IMR-90 (cell line): ENCODE measurements around the gene SNTA1. TPM values are rescaled to one million over a fixed set of nuclear protein-coding genes. Genes with fewer than 3 reads are reported as not detected.

Source experiments
- ATAC-seq: fragments of 200-7000 bp; cut with Tn5 transposase; 2 replicates; pipeline ENCODE4 v1.9.1; 2020; ENCODE audit warnings: low read depth, mild to moderate bottlenecking, moderate library complexity
- BruUV-seq: library from RNA; stranded (reverse); fragments of 400-500 nt; replicated peaks from 2 replicates; lab custom pipeline; 2021; lab: Mats Ljungman, UMichigan
- CTCF ChIA-PET: fragments of 300-600 bp; formaldehyde crosslinking; extraction: SDS; loops from one replicate; lab custom pipeline; 2021; ENCODE audit warnings: antibody characterized with exemption; lab: Yijun Ruan, JAX
- POLR2A ChIA-PET: fragments of 300-600 bp; sonication (Branson Sonifier 250); formaldehyde crosslinking; loops from one replicate; lab custom pipeline; 2022; ENCODE audit warnings: antibody characterized with exemption; ENCODE audit not compliant: unreplicated experiment; lab: Charles Lee
- DNase-seq: peaks from one replicate; pipeline ENCODE4 v3.0.0; 2013
- H2AFZ ChIP-seq: replicated peaks from 2 replicates; pipeline ENCODE3; 2013; ENCODE audit warnings: low read length, mild to moderate bottlenecking; ENCODE audit not compliant: poor library complexity
- H2AK5ac ChIP-seq: 2 replicates; pipeline ENCODE4 v1.6.1; 2013; ENCODE audit warnings: low read depth, low read length, inconsistent platforms
- H2AK9ac ChIP-seq: replicated peaks from 2 replicates; pipeline ENCODE3; 2013; ENCODE audit warnings: mild to moderate bottlenecking, low read depth, low read length, moderate library complexity; ENCODE audit not compliant: poor library complexity
- H2BK120ac ChIP-seq: 2 replicates; pipeline ENCODE4 v1.6.1; 2013; ENCODE audit warnings: low read depth, low read length, inconsistent platforms
- H2BK15ac ChIP-seq: 3 replicates; pipeline ENCODE4 v1.6.1; 2013; ENCODE audit warnings: low read depth, low read length, inconsistent platforms
- H2BK20ac ChIP-seq: 2 replicates; pipeline ENCODE4 v1.6.1; 2013; ENCODE audit warnings: low read depth, mild to moderate bottlenecking, inconsistent platforms, low read length, moderate library complexity
- H2BK5ac ChIP-seq: 2 replicates; pipeline ENCODE4 v1.6.1; 2013; ENCODE audit warnings: mild to moderate bottlenecking, low read depth, low read length, inconsistent platforms; ENCODE audit not compliant: poor library complexity, severe bottlenecking
- H3K14ac ChIP-seq: replicated peaks from 2 replicates; pipeline ENCODE4 v1.6.1; 2013; ENCODE audit warnings: low read depth, low read length, inconsistent platforms
- H3K18ac ChIP-seq: 2 replicates; pipeline ENCODE4 v1.6.1; 2013; ENCODE audit warnings: low read depth, low read length, control low read depth
- H3K23ac ChIP-seq: 2 replicates; pipeline ENCODE4 v1.6.1; 2013; ENCODE audit warnings: low read depth, low read length, inconsistent platforms
- H3K27ac ChIP-seq: 2 replicates; pipeline ENCODE4 v1.5.1; 2013; ENCODE audit warnings: mild to moderate bottlenecking, control low read depth, low read length; ENCODE audit not compliant: insufficient read depth
- H3K27me3 ChIP-seq: 2 replicates; pipeline ENCODE4 v1.6.1; 2013; ENCODE audit warnings: low read length; ENCODE audit not compliant: control insufficient read depth, insufficient read depth
- H3K36me3 ChIP-seq: 2 replicates; pipeline ENCODE4 v1.6.1; 2013; ENCODE audit warnings: low read length, mixed read lengths; ENCODE audit not compliant: control insufficient read depth, insufficient read depth
- H3K4ac ChIP-seq: 2 replicates; pipeline ENCODE4 v1.6.1; 2013; ENCODE audit warnings: low read depth, low read length, inconsistent platforms
- H3K4me1 ChIP-seq: 2 replicates; pipeline ENCODE4 v1.6.1; 2013; ENCODE audit warnings: low read length, mixed read lengths; ENCODE audit not compliant: control insufficient read depth, insufficient read depth
- H3K4me2 ChIP-seq: 2 replicates; pipeline ENCODE4 v1.6.1; 2013; ENCODE audit warnings: low read depth, mild to moderate bottlenecking, control low read depth, low read length, moderate library complexity
- H3K4me3 ChIP-seq: 2 replicates; pipeline ENCODE4 v1.5.1; 2013; ENCODE audit warnings: low read depth, mild to moderate bottlenecking, control low read depth, low read length, moderate library complexity; ENCODE audit not compliant: insufficient read depth
- H3K56ac ChIP-seq: 2 replicates; pipeline ENCODE4 v1.6.1; 2013; ENCODE audit warnings: low read length, inconsistent platforms; ENCODE audit not compliant: insufficient read depth; ENCODE audit errors: extremely low read depth
- H3K79me1 ChIP-seq, 2 experiments: 2 replicates each; pipeline ENCODE4 v1.6.1; 2013; ENCODE audit warnings: low read length in 2 of 2, inconsistent platforms in 1 of 2, low read depth in 1 of 2
- H3K9ac ChIP-seq: 2 replicates; pipeline ENCODE4 v1.6.1; 2013; ENCODE audit warnings: low read depth, low read length, control low read depth
- H3K9me1 ChIP-seq: 2 replicates; pipeline ENCODE4 v1.6.1; 2013; ENCODE audit warnings: low read length, inconsistent platforms; ENCODE audit not compliant: insufficient read depth
- H3K9me3 ChIP-seq: 2 replicates; pipeline ENCODE4 v1.6.1; 2013; ENCODE audit warnings: low read length; ENCODE audit not compliant: control insufficient read depth, insufficient read depth
- H4K20me1 ChIP-seq: 2 replicates; pipeline ENCODE4 v1.6.1; 2013; ENCODE audit warnings: low read length, inconsistent platforms; ENCODE audit not compliant: insufficient read depth
- H4K5ac ChIP-seq: 2 replicates; pipeline ENCODE4 v1.6.1; 2013; ENCODE audit warnings: mild to moderate bottlenecking, low read depth, low read length, control low read depth
- H4K8ac ChIP-seq, 2 experiments: 2 replicates each; pipeline ENCODE4 v1.6.1; 2013; ENCODE audit warnings: low read depth in 2 of 2, low read length in 2 of 2, control low read depth in 1 of 2, inconsistent platforms in 1 of 2
- H4K91ac ChIP-seq: 2 replicates; pipeline ENCODE4 v1.6.1; 2013; ENCODE audit warnings: low read depth, low read length, inconsistent platforms; ENCODE audit not compliant: insufficient read depth
- BHLHE40 ChIP-seq: fragments of 150-350 bp; IDR thresholded peaks from 2 replicates; pipeline ENCODE4 v1.6.1; 2016; ENCODE audit warnings: mild to moderate bottlenecking, low read depth, low read length
- CEBPB ChIP-seq: IDR thresholded peaks from 2 replicates; pipeline ENCODE4 v1.6.1; 2012; ENCODE audit warnings: low read depth, low read length, improper control_type of control experiment
- CHD1 ChIP-seq: IDR thresholded peaks from 2 replicates; pipeline ENCODE4 v1.6.1; 2012; ENCODE audit warnings: low read depth, low read length, improper control_type of control experiment
- ELK1 ChIP-seq: fragments of 150-350 bp; IDR thresholded peaks from 2 replicates; pipeline ENCODE4 v1.6.1; 2016; ENCODE audit warnings: low read depth, mild to moderate bottlenecking, low read length, moderate library complexity, borderline replicate concordance
- FOS ChIP-seq: fragments of 150-350 bp; IDR thresholded peaks from 2 replicates; pipeline ENCODE4 v1.6.1; 2016; ENCODE audit warnings: low read depth, low read length
- MAFK ChIP-seq: IDR thresholded peaks from 2 replicates; pipeline ENCODE4 v1.6.1; 2012; ENCODE audit warnings: low read depth, low read length, improper control_type of control experiment
- MAZ ChIP-seq: IDR thresholded peaks from 2 replicates; pipeline ENCODE4 v1.6.1; 2012; ENCODE audit warnings: low read depth, mild to moderate bottlenecking, low read length, improper control_type of control experiment, moderate library complexity, borderline replicate concordance
- MXI1 ChIP-seq: IDR thresholded peaks from 2 replicates; pipeline ENCODE4 v1.6.1; 2012; ENCODE audit warnings: low read depth, mild to moderate bottlenecking, low read length, moderate library complexity, borderline replicate concordance
- NFE2L2 ChIP-seq: fragments of 150-350 bp; IDR thresholded peaks from 2 replicates; pipeline ENCODE4 v1.6.1; 2016; ENCODE audit warnings: low read depth, mild to moderate bottlenecking, low read length
- POLR2A ChIP-seq: IDR thresholded peaks from 2 replicates; pipeline ENCODE4 v1.6.1; 2012; ENCODE audit warnings: mild to moderate bottlenecking, low read depth, low read length
- RAD21 ChIP-seq: IDR thresholded peaks from 2 replicates; pipeline ENCODE4 v1.6.1; 2012; ENCODE audit warnings: low read length, improper control_type of control experiment
- RCOR1 ChIP-seq: IDR thresholded peaks from 2 replicates; pipeline ENCODE4 v1.6.1; 2012; ENCODE audit warnings: mild to moderate bottlenecking, low read length, improper control_type of control experiment; ENCODE audit not compliant: insufficient replicate concordance
- RFX5 ChIP-seq: IDR thresholded peaks from 2 replicates; pipeline ENCODE4 v1.8.0; 2012; ENCODE audit warnings: low read depth, mild to moderate bottlenecking, low read length, moderate library complexity
- SMC3 ChIP-seq: fragments of 150-350 bp; IDR thresholded peaks from 2 replicates; pipeline ENCODE4 v1.6.1; 2016; ENCODE audit warnings: low read depth, mild to moderate bottlenecking, antibody characterized with exemption, low read length, moderate library complexity
- USF2 ChIP-seq: fragments of 150-350 bp; IDR thresholded peaks from 2 replicates; pipeline ENCODE4 v1.6.1; 2017; ENCODE audit warnings: mild to moderate bottlenecking, antibody characterized with exemption, low read length, low read depth
- WGBS, 2 experiments: methylation state at CpG; one replicate each; pipeline versions ENCODE4 v1.1.5 to v1.1.7; 2013; ENCODE audit warnings: missing lambda C conversion rate in 2 of 2; ENCODE audit not compliant: insufficient read length in 1 of 2; ENCODE audit errors: extremely low coverage in 2 of 2; 5-methylcytosine and 5-hydroxymethylcytosine counted together
- dilution Hi-C: fragments of 300-500 bp; cut with HindIII; formaldehyde crosslinking; loops from one replicate; pipeline ENCODE4 v1.14.3; 2018; ENCODE audit warnings: low sequenced_read_pairs; ENCODE audit not compliant: unreplicated experiment
- in situ Hi-C: fragments of 300-500 bp; cut with MboI; formaldehyde crosslinking; loops from 3 replicates; pipeline ENCODE4 v1.14.3; 2019; ENCODE audit warnings: low sequenced_read_pairs, inconsistent platforms, mixed read lengths
- intact Hi-C: fragments of 100-400 bp; cut with micrococcal nuclease; formaldehyde crosslinking; loops from 2 replicates; pipeline ENCODE4 v1.10.0; 2022
- polyA plus RNA-seq, 3 experiments: library from polyadenylated mRNA; depleted of rRNA; stranded (reverse); fragments of >200 nt; gene quantifications; 2 replicates each; pipeline ENCODE4 v1.2.3, GENCODE V29; 2012; ENCODE audit warnings: low replicate concordance in 1 of 3
- total RNA-seq: library from RNA; depleted of rRNA; stranded (reverse); fragments of >200 nt; gene quantifications from 2 replicates; pipeline ENCODE4 v1.2.3, GENCODE V29; 2012
- TF ChIP-seq, protein P1 (sequence below): conservative IDR thresholded peaks from 2 replicates; pipeline ENCODE4 v1.5.1; 2012; ENCODE audit warnings: mild to moderate bottlenecking, low read depth, low read length, improper control_type of control experiment

The SNTA1 gene
- total and polyA plus RNA-seq, 2 of the 4 experiments (the other 2 are of a cell fraction): 10.6 to 15.4 TPM

DNA sequence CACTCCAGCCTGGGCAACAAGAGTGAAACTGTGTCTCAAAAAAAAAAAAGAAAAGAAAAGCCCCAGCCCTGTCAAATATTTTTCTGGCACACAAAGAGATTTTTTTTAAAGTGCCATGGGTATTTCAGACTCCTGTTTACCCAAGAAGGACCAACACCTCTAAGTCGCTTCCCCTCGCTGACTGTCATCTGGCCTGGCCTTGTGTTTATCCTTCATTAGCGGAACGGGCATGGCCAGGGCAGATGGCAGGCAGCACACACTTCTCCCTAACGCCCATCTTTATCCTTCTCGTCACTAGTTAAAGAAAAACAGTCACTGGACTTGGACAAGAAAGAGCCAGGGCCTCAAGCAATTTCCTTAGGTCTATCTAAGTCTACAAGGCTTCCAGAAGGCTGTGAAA is 39.0 kb upstream of the SNTA1 start:
- CTCF ChIA-PET: no interaction called here
- H2AK5ac ChIP-seq: no peak overlapping the region

More for the DNA sequence above, 39.0 kb upstream of the SNTA1 start:
- no peak for ATAC-seq
- H3K56ac ChIP-seq: no peak overlapping the region
- no peak overlapping the region for H3K14ac ChIP-seq
- no peak overlapping the region for H4K5ac ChIP-seq
- H2BK20ac ChIP-seq: no peak overlapping the region
- no peak overlapping the region for H2AK9ac ChIP-seq
- in situ Hi-C loops: no loop called here
- no peak overlapping the region for H3K4ac ChIP-seq
- H3K9me1 ChIP-seq: no peaks in the 10 kb centered on the region
- H3K79me1 ChIP-seq: no peaks in the 10 kb centered on the region
- no peak for DNase-seq
- no peak overlapping the region for H2BK15ac ChIP-seq
- H3K9me3 ChIP-seq: no peaks in the 10 kb centered on the region
- no peak overlapping the region for H4K91ac ChIP-seq
- no peaks in the 10 kb centered on the region for H4K20me1 ChIP-seq
- POLR2A ChIA-PET: no interaction called here
- WGBS, 2 experiments: 54% methylated on average over 6 of the region's 6 CpGs; no CpG with 5 or more reads in 1 of the 2 experiments
- no peaks in the 10 kb centered on the region for H3K36me3 ChIP-seq
- TF ChIP-seq NFE2L2 (no peak), BHLHE40 (no peak), FOS (no peak), SMC3 (no peak), USF2 (no peak), RAD21 (no peak), CHD1 (no peak), MAFK (no peak), MAZ (no peak), ELK1 (no peak), POLR2A (no peak), RCOR1 (no peak), RFX5 (no peak), CEBPB (no peak), MXI1 (no peak)
- TF ChIP-seq, protein P1, sequence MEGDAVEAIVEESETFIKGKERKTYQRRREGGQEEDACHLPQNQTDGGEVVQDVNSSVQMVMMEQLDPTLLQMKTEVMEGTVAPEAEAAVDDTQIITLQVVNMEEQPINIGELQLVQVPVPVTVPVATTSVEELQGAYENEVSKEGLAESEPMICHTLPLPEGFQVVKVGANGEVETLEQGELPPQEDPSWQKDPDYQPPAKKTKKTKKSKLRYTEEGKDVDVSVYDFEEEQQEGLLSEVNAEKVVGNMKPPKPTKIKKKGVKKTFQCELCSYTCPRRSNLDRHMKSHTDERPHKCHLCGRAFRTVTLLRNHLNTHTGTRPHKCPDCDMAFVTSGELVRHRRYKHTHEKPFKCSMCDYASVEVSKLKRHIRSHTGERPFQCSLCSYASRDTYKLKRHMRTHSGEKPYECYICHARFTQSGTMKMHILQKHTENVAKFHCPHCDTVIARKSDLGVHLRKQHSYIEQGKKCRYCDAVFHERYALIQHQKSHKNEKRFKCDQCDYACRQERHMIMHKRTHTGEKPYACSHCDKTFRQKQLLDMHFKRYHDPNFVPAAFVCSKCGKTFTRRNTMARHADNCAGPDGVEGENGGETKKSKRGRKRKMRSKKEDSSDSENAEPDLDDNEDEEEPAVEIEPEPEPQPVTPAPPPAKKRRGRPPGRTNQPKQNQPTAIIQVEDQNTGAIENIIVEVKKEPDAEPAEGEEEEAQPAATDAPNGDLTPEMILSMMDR: no peak
- no peak overlapping the region for H3K23ac ChIP-seq
- dilution Hi-C loops: no loop called here
- H2BK5ac ChIP-seq: no peak overlapping the region
- peaks cover 4% of the 10 kb centered on the region; the same call in 1 of the 2 replicates for H3K27me3 ChIP-seq
- no peak overlapping the region for H3K27ac ChIP-seq
- no peak overlapping the region for H3K9ac ChIP-seq
- H2BK120ac ChIP-seq: no peak overlapping the region
- no peak overlapping the region for H3K18ac ChIP-seq
- H3K4me3 ChIP-seq: no peak overlapping the region
- H3K4me1 ChIP-seq: no peaks in the 10 kb centered on the region
- intact Hi-C loops: no loop called here
- H3K4me2 ChIP-seq: no peak overlapping the region
- no peak overlapping the region for H4K8ac ChIP-seq
- H2AFZ ChIP-seq: no peak overlapping the region
- BruUV-seq: no TSS peak
